HG02678 (cell line): ENCODE measurements around the gene ZNF408.
"Not testable (repeated sequence)": the region's sequence is repeated elsewhere in the genome, so short reads cannot be mapped to it uniquely, and the experiment has no call there.

Source experiments
- ATAC-seq: cut with Tn5 transposase; IDR thresholded peaks from one replicate; pipeline ENCODE4 v1.9.1; 2021; ENCODE audit warnings: mild to moderate bottlenecking, moderate library complexity; ENCODE audit not compliant: unreplicated experiment

The ZNF408 gene

GRCh38 chr11:46696212-46696558, 4.6 kb upstream of the ZNF408 start:
- ATAC-seq = no peak

DNA sequence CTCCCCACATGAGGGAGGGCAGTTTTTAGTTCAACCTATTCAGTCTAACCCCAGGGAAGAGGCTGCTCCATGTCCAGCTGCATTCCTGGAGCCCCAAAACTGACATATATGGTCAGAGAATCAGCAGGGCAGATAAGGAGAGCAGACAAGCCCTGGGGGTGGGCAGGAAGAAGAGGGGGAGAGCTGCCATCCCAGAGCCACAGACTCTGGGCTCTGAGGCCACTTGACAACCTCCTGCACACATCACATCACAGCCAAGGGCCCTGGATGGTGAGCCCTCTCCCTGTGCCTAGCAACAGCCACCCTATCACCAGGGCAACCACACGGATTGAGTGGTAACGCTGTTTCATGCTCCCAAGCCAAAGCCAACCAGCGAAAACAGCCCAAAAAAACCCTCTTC, 3.5 kb upstream of the ZNF408 start:
- ATAC-seq = no peak

- no peak for ATAC-seq
These were observed 3.1 kb upstream of the ZNF408 start for GRCh38 chr11:46697723-46698122.

DNA sequence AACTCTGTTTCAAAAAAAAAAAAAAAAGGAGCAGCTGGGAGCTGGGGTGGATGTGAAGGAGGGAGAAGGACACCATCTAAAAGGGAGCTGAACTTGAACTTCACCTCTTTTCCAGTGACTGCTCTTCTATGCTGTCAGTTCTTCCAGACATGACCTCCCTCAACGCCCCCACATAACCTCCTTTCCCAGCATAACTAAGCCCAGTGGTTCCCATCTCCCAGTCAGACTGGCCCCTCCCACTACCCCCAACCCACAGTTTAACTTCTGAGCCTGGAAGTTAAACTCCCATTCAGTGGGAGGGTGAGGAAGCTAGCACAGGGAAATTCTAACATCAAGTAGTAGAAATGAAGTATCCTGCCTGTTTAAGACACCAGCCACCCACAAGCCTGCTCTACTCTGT, 2.2 kb upstream of the ZNF408 start:
- ATAC-seq = no peak

GRCh38 chr11:46701078-46701654, 335 bp downstream of the ZNF408 start:
- ATAC-seq = no peak

DNA sequence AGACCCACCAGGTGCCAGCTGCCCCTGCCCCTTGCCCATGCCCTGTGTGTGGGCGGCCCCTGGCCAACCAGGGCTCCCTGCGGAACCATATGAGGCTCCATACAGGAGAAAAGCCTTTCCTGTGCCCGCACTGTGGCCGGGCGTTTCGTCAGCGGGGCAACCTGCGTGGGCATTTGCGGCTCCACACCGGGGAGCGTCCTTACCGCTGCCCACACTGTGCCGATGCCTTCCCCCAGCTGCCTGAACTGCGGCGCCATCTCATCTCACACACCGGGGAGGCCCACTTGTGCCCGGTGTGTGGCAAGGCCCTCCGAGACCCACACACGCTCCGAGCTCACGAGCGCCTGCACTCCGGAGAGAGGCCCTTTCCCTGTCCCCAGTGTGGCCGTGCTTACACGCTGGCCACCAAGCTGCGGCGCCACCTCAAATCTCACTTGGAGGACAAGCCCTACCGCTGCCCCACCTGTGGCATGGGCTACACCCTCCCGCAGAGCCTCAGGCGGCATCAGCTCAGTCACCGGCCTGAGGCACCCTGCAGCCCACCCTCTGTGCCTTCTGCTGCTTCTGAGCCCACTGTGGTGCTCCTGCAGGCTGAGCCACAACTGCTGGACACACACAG, 4.3 kb downstream of the ZNF408 start:
- ATAC-seq = no peak

- ATAC-seq = no peak
These were observed 6.1 kb downstream of the ZNF408 start for GRCh38 chr11:46706886-46707285.

DNA sequence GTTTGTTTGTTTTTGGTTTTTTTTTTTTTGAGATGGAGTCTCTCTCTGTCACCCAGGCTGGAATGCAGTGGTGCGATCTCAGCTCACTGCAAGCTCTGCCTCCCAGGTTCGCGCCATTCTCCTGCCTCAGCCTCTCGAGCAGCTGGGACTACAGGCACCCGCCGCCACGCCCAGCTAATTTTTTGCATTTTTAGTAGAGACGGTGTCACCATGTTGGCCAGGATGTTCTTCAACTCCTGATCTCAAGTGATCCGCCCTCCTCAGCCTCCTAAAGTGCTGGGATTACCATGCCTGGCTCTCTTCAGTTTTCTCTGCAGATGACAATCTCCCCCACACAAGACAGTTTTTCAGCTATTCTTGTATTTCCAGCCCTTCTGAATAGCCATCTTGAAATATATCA, 8.5 kb downstream of the ZNF408 start:
- not testable (repeated sequence) for ATAC-seq

GRCh38 chr11:46710821-46711269, 10.0 kb downstream of the ZNF408 start:
- no peak for ATAC-seq

- ATAC-seq = no peak
These were observed 10.5 kb downstream of the ZNF408 start for GRCh38 chr11:46711303-46711702.

GRCh38 chr11:46712874-46713576, 12.2 kb downstream of the ZNF408 start:
- no peak for ATAC-seq

DNA sequence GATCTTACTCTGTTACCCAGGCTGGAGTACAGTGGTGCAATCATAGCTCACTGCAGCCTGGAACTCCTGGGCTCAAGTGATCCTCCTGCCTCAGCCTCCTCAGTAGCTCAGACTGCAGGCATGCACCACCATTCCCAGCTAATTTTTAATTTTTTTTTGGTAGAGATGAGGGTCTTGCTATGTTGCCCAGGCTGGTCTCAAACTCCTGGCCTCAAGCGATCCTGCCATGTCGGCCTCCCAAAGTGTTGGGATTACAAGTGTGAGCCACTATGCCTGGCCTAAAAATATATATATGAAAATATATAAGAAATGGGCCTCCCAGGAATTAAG, 17.0 kb downstream of the ZNF408 start:
- ATAC-seq = not testable (repeated sequence)

- ATAC-seq = no peak
These were observed 17.6 kb downstream of the ZNF408 start for GRCh38 chr11:46718155-46719019.

DNA sequence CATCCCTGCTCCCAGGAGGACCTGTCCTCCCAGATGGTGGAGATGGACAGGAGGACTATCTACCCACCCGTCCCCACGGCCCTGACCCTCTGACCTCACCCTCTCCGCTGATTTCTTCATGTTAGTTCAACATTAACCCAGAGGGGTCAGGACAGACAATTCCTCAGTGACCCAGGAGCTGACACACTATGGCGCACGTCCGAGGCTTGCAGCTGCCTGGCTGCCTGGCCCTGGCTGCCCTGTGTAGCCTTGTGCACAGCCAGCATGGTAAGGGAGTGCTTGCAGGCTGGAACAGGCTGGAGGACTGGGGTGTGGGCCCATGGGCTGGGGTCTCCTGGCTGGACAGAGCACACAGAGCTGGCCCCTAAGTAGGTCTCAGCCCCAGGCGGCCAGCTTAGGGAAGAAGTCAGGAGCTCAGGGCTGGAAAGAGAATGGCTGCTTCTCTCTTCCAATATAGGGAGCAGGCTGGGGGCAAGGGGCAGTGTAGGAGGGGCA, 18.3 kb downstream of the ZNF408 start, which contains the start of gene F2:
TSS of gene F2 (plus strand) at position 166 of the 495 bp plus-strand sequence. CDS start at position 189, 23 bp downstream.
- ATAC-seq = no peak

GRCh38 chr11:46719543-46720218, 18.9 kb downstream of the ZNF408 start:
- no peak for ATAC-seq

DNA sequence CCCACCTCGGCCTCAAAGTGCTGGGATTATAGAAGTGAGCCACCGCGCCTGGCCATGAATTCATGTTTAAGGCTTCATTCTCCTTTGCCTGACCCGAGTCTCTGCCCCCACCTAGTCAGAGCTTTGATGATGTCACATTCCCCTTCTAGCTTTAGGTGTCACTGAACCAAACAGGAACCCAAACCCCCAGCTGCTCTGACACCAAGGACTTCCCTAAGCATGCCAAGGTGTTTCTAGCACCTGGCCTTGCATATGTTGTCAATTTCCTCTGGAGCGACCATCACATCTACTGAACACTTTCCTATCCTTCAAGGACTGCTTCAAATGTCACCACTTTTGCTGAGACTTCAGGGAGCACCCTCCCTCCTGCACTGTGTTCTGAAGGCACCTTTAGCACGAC, 20.5 kb downstream of the ZNF408 start:
- ATAC-seq = no peak

GRCh38 chr11:46722566-46723358, 21.9 kb downstream of the ZNF408 start:
- ATAC-seq = no peak

DNA sequence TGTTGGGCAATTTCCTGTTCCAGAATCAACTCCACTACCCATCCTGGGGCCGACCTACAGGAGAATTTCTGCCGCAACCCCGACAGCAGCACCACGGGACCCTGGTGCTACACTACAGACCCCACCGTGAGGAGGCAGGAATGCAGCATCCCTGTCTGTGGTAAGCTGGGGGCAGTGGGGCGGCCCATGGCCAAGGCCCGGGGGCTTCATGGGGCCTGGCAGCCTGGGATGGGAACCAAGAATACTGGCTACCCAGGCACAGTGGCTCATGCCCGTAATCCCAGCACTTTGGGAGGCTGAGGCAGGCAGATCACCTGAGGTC, 22.5 kb downstream of the ZNF408 start:
- ATAC-seq = no peak

DNA sequence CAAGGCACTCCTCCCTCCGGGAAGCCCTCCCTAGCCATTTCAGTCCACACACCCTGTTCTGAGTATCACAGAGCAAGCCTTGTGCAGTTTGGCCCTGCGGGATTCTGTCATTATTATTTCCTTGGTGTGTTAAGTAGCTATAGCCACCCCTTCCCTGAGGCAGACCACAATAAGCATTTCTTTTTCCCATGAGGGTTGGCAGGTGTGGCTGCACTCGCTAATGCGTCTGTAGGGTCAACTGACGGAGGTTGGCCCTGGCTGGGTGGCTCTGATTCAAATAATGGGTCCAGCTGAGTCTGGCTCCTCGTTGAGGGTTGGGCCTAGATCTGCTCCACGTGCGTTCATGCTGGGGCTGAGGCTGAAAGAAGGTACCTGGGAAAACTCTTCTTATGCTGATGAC, 23.3 kb downstream of the ZNF408 start:
- ATAC-seq = no peak
